ENCODE data around the gene CDH22. TPM values are rescaled to one million over a fixed set of nuclear protein-coding genes. Genes with fewer than 3 reads are reported as not detected.

Gene CDH22
- total and polyA plus RNA-seq, 11 donors, result 0.03 to 0.90 (median 0.48) TPM

GRCh38 chr20:46218656-46219055 is 89.6 kb downstream of the CDH22 start:
- no peak for DNase-seq
- 61 to 74% (median 70%) methylated on average over 8 to 9 of the region's 9 CpGs for WGBS, 4 donors
- intact Hi-C loops (cut with DNase I), result no loop called here

DNA sequence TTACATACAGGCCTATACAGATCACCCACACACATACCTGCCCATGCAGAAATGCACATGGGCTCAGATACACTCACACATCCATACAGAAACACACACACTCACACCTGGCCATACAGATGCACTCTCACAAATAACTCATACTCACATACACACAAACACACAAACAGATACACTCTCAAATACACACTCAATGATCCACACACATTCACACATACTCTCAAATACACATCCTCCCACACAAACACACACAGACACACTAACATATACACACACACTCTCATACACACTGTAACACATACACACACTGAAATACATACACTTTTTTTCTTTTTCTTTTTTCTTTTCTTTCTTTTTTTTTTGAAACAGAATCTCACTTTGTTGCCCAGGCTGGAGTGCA is 90.7 kb downstream of the CDH22 start:
- intact Hi-C loops (cut with DNase I), result no loop called here
- Histone ChIP-seq H3K36me3 (no peaks in the 10 kb centered on the region), H3K4me3 (no peak overlapping the region), H3K4me1 (peaks cover 0 to 38% (median 7%) of the 10 kb centered on the region in 12 donors), H3K27me3 (peaks cover 0 to 18% (median 0%) of the 10 kb centered on the region in 9 donors), H3K9me3 (no peaks in the 10 kb centered on the region), H3K27ac (no peak overlapping the region)
- no peak for DNase-seq
- no peak for TF ChIP-seq POLR2A (IDR thresholded peaks at IDR 0.05)
- TF ChIP-seq, protein P1, sequence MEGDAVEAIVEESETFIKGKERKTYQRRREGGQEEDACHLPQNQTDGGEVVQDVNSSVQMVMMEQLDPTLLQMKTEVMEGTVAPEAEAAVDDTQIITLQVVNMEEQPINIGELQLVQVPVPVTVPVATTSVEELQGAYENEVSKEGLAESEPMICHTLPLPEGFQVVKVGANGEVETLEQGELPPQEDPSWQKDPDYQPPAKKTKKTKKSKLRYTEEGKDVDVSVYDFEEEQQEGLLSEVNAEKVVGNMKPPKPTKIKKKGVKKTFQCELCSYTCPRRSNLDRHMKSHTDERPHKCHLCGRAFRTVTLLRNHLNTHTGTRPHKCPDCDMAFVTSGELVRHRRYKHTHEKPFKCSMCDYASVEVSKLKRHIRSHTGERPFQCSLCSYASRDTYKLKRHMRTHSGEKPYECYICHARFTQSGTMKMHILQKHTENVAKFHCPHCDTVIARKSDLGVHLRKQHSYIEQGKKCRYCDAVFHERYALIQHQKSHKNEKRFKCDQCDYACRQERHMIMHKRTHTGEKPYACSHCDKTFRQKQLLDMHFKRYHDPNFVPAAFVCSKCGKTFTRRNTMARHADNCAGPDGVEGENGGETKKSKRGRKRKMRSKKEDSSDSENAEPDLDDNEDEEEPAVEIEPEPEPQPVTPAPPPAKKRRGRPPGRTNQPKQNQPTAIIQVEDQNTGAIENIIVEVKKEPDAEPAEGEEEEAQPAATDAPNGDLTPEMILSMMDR (IDR thresholded peaks at IDR 0.05), result no peak
- ATAC-seq, result no peak

More at GRCh38 chr20:46218656-46219055, 89.6 kb downstream of the CDH22 start:
- peaks cover 0 to 12% (median 0%) of the 10 kb centered on the region in 9 donors for H3K27me3 ChIP-seq
- TF ChIP-seq, protein P1 (IDR thresholded peaks at IDR 0.05), result no peak
- no peak for TF ChIP-seq POLR2A (IDR thresholded peaks at IDR 0.05)
- H3K4me3 ChIP-seq, result no peak overlapping the region
- H3K36me3 ChIP-seq, result no peaks in the 10 kb centered on the region
- H3K27ac ChIP-seq, result no peak overlapping the region
- peaks cover 0 to 43% (median 10%) of the 10 kb centered on the region in 12 donors for H3K4me1 ChIP-seq
- no peak for ATAC-seq
- no peaks in the 10 kb centered on the region for H3K9me3 ChIP-seq

- intact Hi-C loops (cut with DNase I), result no loop called here
- Histone ChIP-seq H3K36me3 (no peaks in the 10 kb centered on the region), H3K27me3 (peaks cover 0 to 18% (median 0%) of the 10 kb centered on the region in 9 donors), H3K9me3 (no peaks in the 10 kb centered on the region), H3K27ac (peak overlapping the region in 3 of 12 donors; percentile 64 to 77 (median 64)), H3K4me3 (no peak overlapping the region), H3K4me1 (peaks cover 0 to 31% (median 5%) of the 10 kb centered on the region in 12 donors)
- 83 to 87% (median 84%) methylated on average over 14 to 22 of the region's 22 CpGs for WGBS, 4 donors
- DNase-seq (no peak), ATAC-seq (no peak)
- TF ChIP-seq POLR2A (IDR thresholded peaks at IDR 0.05), result no peak
- TF ChIP-seq, protein P1 (IDR thresholded peaks at IDR 0.05), result no peak
Measured at GRCh38 chr20:46216770-46217464, 91.4 kb downstream of the CDH22 start.

DNA sequence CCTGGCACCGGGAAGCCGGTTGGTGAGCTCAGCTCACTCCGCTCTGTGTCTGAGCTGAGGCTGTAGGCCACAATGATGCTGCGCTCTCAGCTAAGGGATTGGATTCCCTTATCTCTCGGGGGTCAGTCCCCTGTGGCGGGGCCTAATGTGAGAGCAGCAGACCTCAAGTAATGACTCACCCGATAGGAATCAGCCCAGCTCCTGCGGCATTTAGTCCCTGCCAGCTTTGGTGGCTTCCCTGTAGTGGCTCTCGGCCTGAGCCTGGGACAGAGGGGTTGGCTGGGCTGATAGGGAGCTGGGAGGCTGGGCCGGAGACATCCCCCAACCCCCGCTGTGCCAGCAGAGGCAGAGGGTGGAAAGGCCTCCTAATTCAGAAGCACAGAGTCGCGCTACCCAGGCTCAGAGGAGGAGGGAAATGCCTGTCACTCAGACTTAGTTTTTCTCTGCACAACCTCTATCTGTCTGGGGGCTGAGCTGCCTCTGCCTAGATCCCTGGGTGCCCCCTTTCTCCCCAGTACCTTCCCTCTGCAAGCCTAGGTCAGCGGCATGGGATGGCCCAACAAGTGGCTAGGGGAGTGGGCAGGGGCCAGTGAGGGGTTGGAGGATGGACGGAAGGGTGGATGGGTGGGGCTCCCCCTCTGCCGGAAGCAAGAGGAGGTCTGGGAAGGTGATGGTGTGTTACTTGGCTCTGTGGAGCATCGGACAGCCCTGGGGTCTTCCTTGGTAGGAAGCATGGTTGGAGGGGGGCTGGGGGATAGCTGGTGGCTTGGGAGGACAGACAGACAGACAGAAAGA is 92.2 kb downstream of the CDH22 start:
- peak; percentile 47 to 87 (median 81) for ATAC-seq
- TF ChIP-seq, protein P1 (IDR thresholded peaks at IDR 0.05), result no peak
- TF ChIP-seq POLR2A (IDR thresholded peaks at IDR 0.05), result no peak
- Histone ChIP-seq H3K9me3 (no peaks in the 10 kb centered on the region), H3K4me3 (no peak overlapping the region), H3K36me3 (no peaks in the 10 kb centered on the region), H3K27me3 (peaks cover 0 to 24% (median 0%) of the 10 kb centered on the region in 9 donors), H3K27ac (peak overlapping the region in 10 of 12 donors; percentile 11 to 77 (median 30)), H3K4me1 (peaks cover 0 to 26% (median 2%) of the 10 kb centered on the region in 12 donors)
- DNase-seq, result peak; percentile 20 to 84 (median 60)
- 22 to 31% (median 29%) methylated on average over 12 to 17 of the region's 17 CpGs for WGBS, 4 donors
- intact Hi-C loops (cut with DNase I), result no loop called here
